Endothelial cell of umbilical vein (primary cell): ENCODE data around the gene KRTAP19-1.

Experiments
- POLR2AphosphoS5 ChIP-seq: IDR thresholded peaks from 2 replicates; pipeline ENCODE4 v1.6.1; 2012; ENCODE audit warnings: low read depth, mild to moderate bottlenecking, control low read depth, low read length, moderate library complexity; ENCODE audit not compliant: insufficient read depth
- TF ChIP-seq, protein P1 (sequence below), 2 donors: IDR thresholded peaks; 1 replicate in 1 of 2; 2 replicates in 1 of 2; pipeline ENCODE4 v1.5.1; 2011; ENCODE audit warnings: low read length in 2 of 2, mild to moderate bottlenecking in 2 of 2, moderate library complexity in 2 of 2, control low read depth in 1 of 2, inconsistent platforms in 1 of 2, low read depth in 1 of 2; ENCODE audit not compliant: insufficient read depth in 1 of 2; ENCODE audit errors: extremely low read depth in 1 of 2

DNA sequence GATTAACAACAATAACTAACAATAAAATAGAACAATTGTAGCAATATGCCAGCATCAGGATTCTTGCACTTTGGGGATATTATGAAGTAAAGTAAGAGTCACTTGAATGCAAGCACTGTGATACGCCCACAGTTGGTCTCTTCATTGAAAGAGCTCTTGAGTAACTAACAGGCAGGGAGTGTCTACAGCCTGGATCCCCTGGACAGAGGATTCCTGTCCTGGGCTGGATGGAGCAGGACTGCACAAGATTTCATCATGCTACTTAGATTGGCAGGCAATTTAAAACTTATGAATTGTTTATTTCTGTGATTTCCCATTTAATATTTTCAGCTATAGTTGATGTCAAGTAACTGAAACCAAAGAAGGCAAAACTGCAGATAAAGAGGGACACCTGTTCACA lies 35.5 kb upstream of the KRTAP19-1 start:
- TF ChIP-seq POLR2AphosphoS5 = no peak
- TF ChIP-seq, protein P1, sequence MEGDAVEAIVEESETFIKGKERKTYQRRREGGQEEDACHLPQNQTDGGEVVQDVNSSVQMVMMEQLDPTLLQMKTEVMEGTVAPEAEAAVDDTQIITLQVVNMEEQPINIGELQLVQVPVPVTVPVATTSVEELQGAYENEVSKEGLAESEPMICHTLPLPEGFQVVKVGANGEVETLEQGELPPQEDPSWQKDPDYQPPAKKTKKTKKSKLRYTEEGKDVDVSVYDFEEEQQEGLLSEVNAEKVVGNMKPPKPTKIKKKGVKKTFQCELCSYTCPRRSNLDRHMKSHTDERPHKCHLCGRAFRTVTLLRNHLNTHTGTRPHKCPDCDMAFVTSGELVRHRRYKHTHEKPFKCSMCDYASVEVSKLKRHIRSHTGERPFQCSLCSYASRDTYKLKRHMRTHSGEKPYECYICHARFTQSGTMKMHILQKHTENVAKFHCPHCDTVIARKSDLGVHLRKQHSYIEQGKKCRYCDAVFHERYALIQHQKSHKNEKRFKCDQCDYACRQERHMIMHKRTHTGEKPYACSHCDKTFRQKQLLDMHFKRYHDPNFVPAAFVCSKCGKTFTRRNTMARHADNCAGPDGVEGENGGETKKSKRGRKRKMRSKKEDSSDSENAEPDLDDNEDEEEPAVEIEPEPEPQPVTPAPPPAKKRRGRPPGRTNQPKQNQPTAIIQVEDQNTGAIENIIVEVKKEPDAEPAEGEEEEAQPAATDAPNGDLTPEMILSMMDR (IDR thresholded peaks at IDR 0.05; ENCODE audit: extremely low read depth in 1 of 2, insufficient read depth in 1 of 2, low read depth in 1 of 2, low read length in 2 of 2) = no peak
